ENCODE results near the gene ACSM3. TPM values are rescaled to one million over a fixed set of nuclear protein-coding genes. Genes with fewer than 3 reads are reported as not detected.
"Not testable (repeated sequence)": the region's sequence is repeated elsewhere in the genome, so short reads cannot be mapped to it uniquely, and the experiment has no call there.

The ACSM3 gene, protein sequence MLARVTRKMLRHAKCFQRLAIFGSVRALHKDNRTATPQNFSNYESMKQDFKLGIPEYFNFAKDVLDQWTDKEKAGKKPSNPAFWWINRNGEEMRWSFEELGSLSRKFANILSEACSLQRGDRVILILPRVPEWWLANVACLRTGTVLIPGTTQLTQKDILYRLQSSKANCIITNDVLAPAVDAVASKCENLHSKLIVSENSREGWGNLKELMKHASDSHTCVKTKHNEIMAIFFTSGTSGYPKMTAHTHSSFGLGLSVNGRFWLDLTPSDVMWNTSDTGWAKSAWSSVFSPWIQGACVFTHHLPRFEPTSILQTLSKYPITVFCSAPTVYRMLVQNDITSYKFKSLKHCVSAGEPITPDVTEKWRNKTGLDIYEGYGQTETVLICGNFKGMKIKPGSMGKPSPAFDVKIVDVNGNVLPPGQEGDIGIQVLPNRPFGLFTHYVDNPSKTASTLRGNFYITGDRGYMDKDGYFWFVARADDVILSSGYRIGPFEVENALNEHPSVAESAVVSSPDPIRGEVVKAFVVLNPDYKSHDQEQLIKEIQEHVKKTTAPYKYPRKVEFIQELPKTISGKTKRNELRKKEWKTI
- 34.3 TPM for total RNA-seq
- long read RNA-seq, transcript ACSM3-201 (14 exons, 2,845 nt): major isoform, 5 of 19 reads
- long read RNA-seq, partial matches to known transcripts: 0 of 19 reads
- long read RNA-seq, other reads (novel, unspliced or antisense): 11 of 19 reads

- Histone ChIP-seq H3K9me3 (no peaks in the 10 kb centered on the region), H3K4me1 (peaks cover 4% of the 10 kb centered on the region), H3K4me3 (peak within 1 kb of the TSS; percentile 53), H3K27ac (peak within 1 kb of the TSS; percentile 88), H3K36me3 (no peaks in the 10 kb centered on the region), H3K27me3 (no peaks in the 10 kb centered on the region)
- intact Hi-C loops (cut with DNase I): no loop called here
- DNase-seq (peak; percentile 64), ATAC-seq (peak; percentile 99)
- TF ChIP-seq, protein P1, sequence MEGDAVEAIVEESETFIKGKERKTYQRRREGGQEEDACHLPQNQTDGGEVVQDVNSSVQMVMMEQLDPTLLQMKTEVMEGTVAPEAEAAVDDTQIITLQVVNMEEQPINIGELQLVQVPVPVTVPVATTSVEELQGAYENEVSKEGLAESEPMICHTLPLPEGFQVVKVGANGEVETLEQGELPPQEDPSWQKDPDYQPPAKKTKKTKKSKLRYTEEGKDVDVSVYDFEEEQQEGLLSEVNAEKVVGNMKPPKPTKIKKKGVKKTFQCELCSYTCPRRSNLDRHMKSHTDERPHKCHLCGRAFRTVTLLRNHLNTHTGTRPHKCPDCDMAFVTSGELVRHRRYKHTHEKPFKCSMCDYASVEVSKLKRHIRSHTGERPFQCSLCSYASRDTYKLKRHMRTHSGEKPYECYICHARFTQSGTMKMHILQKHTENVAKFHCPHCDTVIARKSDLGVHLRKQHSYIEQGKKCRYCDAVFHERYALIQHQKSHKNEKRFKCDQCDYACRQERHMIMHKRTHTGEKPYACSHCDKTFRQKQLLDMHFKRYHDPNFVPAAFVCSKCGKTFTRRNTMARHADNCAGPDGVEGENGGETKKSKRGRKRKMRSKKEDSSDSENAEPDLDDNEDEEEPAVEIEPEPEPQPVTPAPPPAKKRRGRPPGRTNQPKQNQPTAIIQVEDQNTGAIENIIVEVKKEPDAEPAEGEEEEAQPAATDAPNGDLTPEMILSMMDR (IDR thresholded peaks at IDR 0.05): no peak
Measured at GRCh38 chr16:20763461-20764232, at the start of gene ACSM3. TSS of gene ACSM3 (plus strand) at chr16:20764014. CDS start at chr16:20770035, 6,021 bp downstream.

GRCh38 chr16:20717718-20718117 is 46.1 kb upstream of the ACSM3 start:
- H3K9me3 ChIP-seq; intact Hi-C loops (cut with DNase I); H3K4me1 ChIP-seq; H3K27ac ChIP-seq; H3K27me3 ChIP-seq; DNase-seq; H3K36me3 ChIP-seq; H3K4me3 ChIP-seq; ATAC-seq: not testable (repeated sequence)

- intact Hi-C loops (cut with DNase I): no loop called here
- no peak overlapping the region for H3K27ac ChIP-seq
- H3K4me1 ChIP-seq: no peaks in the 10 kb centered on the region
- H3K36me3 ChIP-seq: no peaks in the 10 kb centered on the region
- no peaks in the 10 kb centered on the region for H3K27me3 ChIP-seq
- DNase-seq (no peak), ATAC-seq (no peak)
- no peak overlapping the region for H3K4me3 ChIP-seq
- no peaks in the 10 kb centered on the region for H3K9me3 ChIP-seq
- TF ChIP-seq, protein P1 (IDR thresholded peaks at IDR 0.05): no peak
Measured at GRCh38 chr16:20720251-20720650, 43.6 kb upstream of the ACSM3 start.

DNA sequence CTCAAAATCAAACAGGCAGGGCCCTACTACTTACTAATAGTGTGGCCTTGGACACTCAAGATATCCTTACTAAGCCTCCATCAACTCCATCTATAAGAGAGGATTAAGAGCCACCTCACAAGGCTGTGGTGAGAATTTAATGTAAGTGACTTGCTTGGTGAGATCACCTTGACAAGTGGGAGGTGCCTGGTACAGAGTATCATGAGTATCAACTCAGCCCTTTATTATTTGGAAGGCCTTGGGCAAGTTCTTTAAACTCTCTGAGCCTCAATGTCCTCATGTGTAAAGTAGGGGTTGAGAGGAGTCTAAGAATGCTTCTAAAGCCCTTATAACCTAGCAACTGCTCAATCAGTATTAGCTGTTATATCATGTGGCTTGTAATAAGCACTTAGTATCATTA is 37.2 kb upstream of the ACSM3 start:
- no peaks in the 10 kb centered on the region for H3K36me3 ChIP-seq
- H3K4me3 ChIP-seq: no peak overlapping the region
- ATAC-seq: peak; percentile 83
- H3K27ac ChIP-seq: peak overlapping the region; percentile 8
- H3K4me1 ChIP-seq: no peaks in the 10 kb centered on the region
- H3K27me3 ChIP-seq: no peaks in the 10 kb centered on the region
- H3K9me3 ChIP-seq: no peaks in the 10 kb centered on the region
- DNase-seq: no peak
- intact Hi-C loops (cut with DNase I): no loop called here
- TF ChIP-seq, protein P1 (IDR thresholded peaks at IDR 0.05): no peak

- TF ChIP-seq, protein P1 (IDR thresholded peaks at IDR 0.05): no peak
- Histone ChIP-seq H3K27ac (peak overlapping the region; percentile 8), H3K9me3 (no peaks in the 10 kb centered on the region), H3K36me3 (no peaks in the 10 kb centered on the region), H3K4me1 (no peaks in the 10 kb centered on the region), H3K4me3 (no peak overlapping the region), H3K27me3 (no peaks in the 10 kb centered on the region)
- intact Hi-C loops (cut with DNase I): no loop called here
- ATAC-seq: peak; percentile 66
- no peak for DNase-seq
Measured at GRCh38 chr16:20727181-20727580, 36.6 kb upstream of the ACSM3 start.
